CMK (cell line): Measurements from ENCODE around the gene MLPH.

Source experiments
- DNase-seq: peaks from one replicate; pipeline ENCODE4 v3.0.0-alpha.2; 2010; ENCODE audit warnings: low read depth

MLPH gene

DNA sequence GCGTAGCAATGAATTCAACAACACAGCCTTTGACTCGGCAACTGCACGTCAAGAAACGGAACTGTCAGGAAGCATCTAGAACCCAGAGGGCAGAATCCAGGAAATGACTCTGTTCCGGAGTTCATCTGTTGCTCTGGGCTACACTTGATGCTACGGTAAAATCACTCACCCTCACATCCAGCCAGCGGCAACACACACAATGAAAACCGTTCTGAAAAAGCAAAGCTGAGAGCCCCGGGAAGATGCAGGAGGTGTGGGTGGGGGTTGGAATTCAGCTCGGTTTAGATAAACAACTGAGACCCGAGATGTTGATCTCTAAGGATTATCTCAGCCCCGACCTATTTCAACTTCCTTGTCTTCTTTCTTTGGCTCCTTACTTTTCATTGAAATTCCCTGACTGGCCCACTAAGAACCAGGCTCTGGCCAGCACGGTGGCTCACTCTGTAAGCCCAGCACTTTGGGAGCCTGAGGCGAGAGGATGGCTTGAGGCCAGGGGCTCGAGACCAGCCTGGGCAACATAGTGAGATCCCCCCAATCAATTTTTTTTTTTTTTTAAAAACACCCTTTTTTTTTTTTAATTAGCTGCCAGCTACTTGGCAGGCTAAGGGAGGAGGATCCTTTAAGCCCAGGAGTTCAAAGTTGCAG is 116.8 kb downstream of the MLPH start:
- DNase-seq = no peak

DNA sequence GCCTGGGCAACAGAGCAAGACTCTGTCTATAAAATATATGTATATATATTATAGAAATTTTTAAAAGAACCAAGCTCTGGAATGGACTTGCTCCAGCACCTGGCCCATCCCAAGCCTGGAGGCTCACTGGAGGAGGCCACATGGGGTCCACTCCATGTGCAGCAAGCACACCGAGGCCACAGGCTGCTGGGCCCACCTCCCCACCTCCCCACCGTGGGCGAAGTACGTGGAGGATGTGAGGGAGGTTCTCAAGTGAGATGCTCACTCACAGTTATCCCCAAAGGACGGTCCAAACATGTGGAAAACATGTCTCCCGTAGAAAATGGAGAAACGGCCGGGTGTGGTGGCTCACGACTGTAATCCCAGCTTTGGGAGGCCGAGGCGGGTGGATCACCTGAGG is 117.3 kb downstream of the MLPH start:
- no peak for DNase-seq
